K562 (cell line): ENCODE measurements around the gene SYDE1. TPM values are rescaled to one million over a fixed set of nuclear protein-coding genes. Genes with fewer than 3 reads are reported as not detected.

Experiments
- ATAC-seq: fragments of 200-7000 bp; cut with Tn5 transposase; 3 replicates; pipeline ENCODE4 v1.9.1; 2020; ENCODE audit warnings: moderate library complexity
- BruUV-seq: library from RNA; stranded (reverse); fragments of 400-500 nt; replicated peaks from 2 replicates; lab custom pipeline; 2021; lab: Mats Ljungman, UMichigan
- CTCF ChIA-PET: fragments of 300-600 bp; formaldehyde crosslinking; extraction: SDS; loops from one replicate; lab custom pipeline; 2021; ENCODE audit warnings: low intra/inter-chr PET ratio; lab: Yijun Ruan, JAX
- POLR2A ChIA-PET: fragments of 300-600, 350-650 bp; sonication (Branson Sonifier 250); formaldehyde crosslinking; extraction: SDS; loops from one replicate; lab custom pipeline; 2021; ENCODE audit warnings: antibody characterized with exemption, inconsistent platforms; lab: Yijun Ruan, JAX
- DNase-seq, 4 experiments: peaks; one replicate each; pipeline versions ENCODE4 v3.0.0 to v3.0.0-alpha.2; 2011 to 2018; ENCODE audit warnings: low spot score in 3 of 4, mixed read lengths in 3 of 4; ENCODE audit errors: extremely low read depth in 1 of 4
- FAIRE-seq: peaks from 2 replicates; lab custom pipeline; 2011; peaks lifted over from hg19 to GRCh38; lab: Jason Lieb, UNC
- H2AFZ ChIP-seq: 2 replicates; pipeline ENCODE4 v1.6.0; 2011; ENCODE audit warnings: low read depth, low read length, control low read depth, inconsistent platforms
- H3K27ac ChIP-seq: fragments of 200-600 bp; 3 replicates; pipeline ENCODE4 v1.8.0; 2011; ENCODE audit warnings: low read depth, mild to moderate bottlenecking, control low read depth, inconsistent platforms, low read length, moderate library complexity, mixed read lengths; ENCODE audit errors: extremely low read depth
- H3K27me3 ChIP-seq, 2 experiments: fragments of 300-600 bp in 1 of 2; 2 replicates in 1 of 2; 3 replicates in 1 of 2; pipeline versions ENCODE4 v1.6.0 to v1.8.0; 2011; ENCODE audit warnings: inconsistent platforms in 2 of 2, low read length in 2 of 2, mild to moderate bottlenecking in 1 of 2, mixed read lengths in 1 of 2, moderate library complexity in 1 of 2; ENCODE audit not compliant: control insufficient read depth in 2 of 2, insufficient read depth in 2 of 2
- H3K36me3 ChIP-seq: fragments of 300-600 bp; 3 replicates; pipeline ENCODE4 v1.8.0; 2011; ENCODE audit warnings: mild to moderate bottlenecking, low read length, inconsistent platforms; ENCODE audit not compliant: control insufficient read depth, insufficient read depth
- H3K4me1 ChIP-seq, 2 experiments: fragments of 200-600 bp in 1 of 2; replicated peaks in 1 of 2; 2 replicates in 1 of 2; 3 replicates in 1 of 2; pipeline versions ENCODE4 v1.5.1 to v1.8.0; 2011; ENCODE audit warnings: inconsistent platforms in 2 of 2, low read length in 2 of 2, mild to moderate bottlenecking in 1 of 2, mixed read lengths in 1 of 2, moderate library complexity in 1 of 2; ENCODE audit not compliant: control insufficient read depth in 2 of 2, insufficient read depth in 2 of 2
- H3K4me2 ChIP-seq: 2 replicates; pipeline ENCODE4 v1.6.1; 2011; ENCODE audit warnings: low read length, control low read depth, inconsistent platforms, mixed read lengths; ENCODE audit not compliant: insufficient read depth
- H3K4me3 ChIP-seq: fragments of 200-600 bp; sonication (generic), shearing (Covaris generic); 2 replicates; pipeline ENCODE4 v1.5.1; 2016; ENCODE audit warnings: control low read depth, inconsistent platforms
- H3K79me2 ChIP-seq: fragments of 200-600 bp; 3 replicates; pipeline ENCODE4 v1.8.0; 2011; ENCODE audit warnings: low read length, inconsistent platforms; ENCODE audit not compliant: control insufficient read depth, insufficient read depth
- H3K9ac ChIP-seq, 2 experiments: 2 replicates each; pipeline versions ENCODE4 v1.6.0 to v1.6.1; 2011; ENCODE audit warnings: low read depth in 2 of 2, low read length in 2 of 2, control low read depth in 1 of 2, inconsistent platforms in 1 of 2, mild to moderate bottlenecking in 1 of 2, mixed read lengths in 1 of 2; ENCODE audit not compliant: insufficient read depth in 1 of 2
- H3K9me1 ChIP-seq: one replicate; pipeline ENCODE4 v1.6.0; 2011; ENCODE audit warnings: inconsistent platforms, mild to moderate bottlenecking, low read length, moderate library complexity; ENCODE audit not compliant: control insufficient read depth, insufficient read depth
- H3K9me3 ChIP-seq: replicated peaks from 2 replicates; pipeline ENCODE4 v1.5.1; 2011; ENCODE audit warnings: low read depth, low read length, inconsistent platforms; ENCODE audit not compliant: control insufficient read depth, insufficient read depth
- H4K20me1 ChIP-seq: replicated peaks from 2 replicates; pipeline ENCODE4 v1.6.1; 2011; ENCODE audit warnings: low read length, inconsistent platforms, mixed read lengths; ENCODE audit not compliant: control insufficient read depth, insufficient read depth
- ZNF263 ChIP-seq: sonication (generic); formaldehyde crosslinking; IDR thresholded peaks from 2 replicates; pipeline ENCODE4 v1.8.0; 2022; ENCODE audit warnings: mild to moderate bottlenecking, missing genetic modification reagents, borderline replicate concordance
- WGBS: fragments of 100-300 bp; shearing (Covaris generic); methylation state at CpG from one replicate; pipeline ENCODE4 v1.1.6; 2016; ENCODE audit warnings: low coverage, mixed read lengths; ENCODE audit not compliant: insufficient coverage; ENCODE audit errors: missing lambda C conversion rate; 5-methylcytosine and 5-hydroxymethylcytosine counted together
- in situ Hi-C: fragments of 300-500 bp; cut with MboI; formaldehyde crosslinking; loops from 4 replicates; pipeline ENCODE4 v1.15.0; 2018; ENCODE audit warnings: inconsistent platforms, mixed read lengths
- intact Hi-C: fragments of 100-400 bp; cut with micrococcal nuclease; formaldehyde crosslinking; loops from 2 replicates; pipeline ENCODE4 v1.14.2; 2022
- polyA plus RNA-seq, 8 experiments: library from polyadenylated mRNA; depleted of rRNA in 4 of 8; stranded (reverse) in 5 of 8; unstranded in 3 of 8; fragments of >200 nt; fragmentation: Nextera tagmentation in 2 of 8; fragmentation: Illumina TruSeq in 1 of 8; extraction: Ambion mirVana in 2 of 8; extraction: Trizol in 1 of 8; gene quantifications; 2 replicates each; pipeline versions ENCODE4 v1.2.1 to v1.2.3, GENCODE V29; 2011 to 2014; ENCODE audit warnings: inconsistent platforms in 1 of 8, missing spikeins in 1 of 8
- total RNA-seq, 7 experiments: library from RNA; depleted of rRNA in 6 of 7; stranded (reverse); fragments of >200 nt in 6 of 7; fragmentation: Illumina TruSeq in 2 of 7; extraction: Trizol in 2 of 7; gene quantifications; 2 replicates each; pipeline versions ENCODE4 v1.2.1 to v1.2.3, GENCODE V29; 2011 to 2021; ENCODE audit warnings: low replicate concordance in 1 of 7
- TF ChIP-seq, protein P1 (sequence below), 2 experiments: fragments of 450-650 bp; conservative IDR thresholded peaks; 2 replicates each; pipeline ENCODE4 v1.6.1; 2017; ENCODE audit warnings: mild to moderate bottlenecking in 2 of 2, moderate library complexity in 2 of 2

The SYDE1 gene
- total and polyA plus RNA-seq, 9 of the 15 experiments (the other 6 are each of a cell fraction or from before 2014, with no cell fraction given): 0.04 TPM; not detected in 8

DNA sequence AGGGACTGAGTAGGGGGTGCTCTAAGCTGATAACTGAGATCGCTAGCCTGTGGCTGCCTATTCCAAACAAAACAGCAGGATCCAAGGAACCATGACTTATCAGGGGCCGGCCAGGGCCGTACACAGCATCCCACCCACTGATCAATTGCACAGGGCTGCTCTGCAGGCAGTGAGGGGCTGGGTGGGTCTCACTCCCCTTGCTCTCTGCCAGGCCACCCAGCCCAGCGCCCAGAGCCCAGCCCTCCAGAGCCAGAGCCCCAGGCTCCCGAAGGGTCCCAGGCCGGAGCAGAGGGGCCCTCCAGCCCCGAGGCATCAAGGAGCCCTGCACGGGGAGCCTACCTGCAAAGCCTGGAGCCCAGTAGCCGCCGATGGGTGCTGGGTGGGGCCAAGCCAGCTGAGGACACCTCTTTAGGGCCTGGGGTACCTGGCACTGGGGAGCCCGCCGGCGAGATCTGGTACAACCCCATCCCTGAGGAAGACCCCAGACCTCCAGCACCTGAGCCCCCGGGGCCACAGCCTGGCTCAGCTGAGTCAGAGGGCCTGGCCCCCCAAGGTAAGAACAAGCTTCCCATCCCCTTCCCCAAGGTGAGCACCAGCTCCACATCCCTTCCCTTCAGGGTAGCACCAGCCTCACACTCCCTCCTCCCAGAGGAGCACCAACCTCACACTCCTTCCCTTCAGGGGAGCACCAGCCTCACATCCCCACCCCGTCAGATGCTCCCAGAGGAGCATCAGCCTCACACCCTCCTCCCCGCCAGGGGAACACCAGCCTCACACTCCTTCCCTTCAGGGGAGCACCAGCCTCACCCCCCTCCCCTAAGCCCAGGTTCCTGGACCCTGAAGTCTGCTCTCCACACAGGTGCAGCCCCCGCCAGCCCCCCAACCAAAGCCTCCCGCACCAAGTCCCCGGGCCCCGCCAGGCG is 1.9 kb downstream of the SYDE1 start:
- TF ChIP-seq, protein P1, sequence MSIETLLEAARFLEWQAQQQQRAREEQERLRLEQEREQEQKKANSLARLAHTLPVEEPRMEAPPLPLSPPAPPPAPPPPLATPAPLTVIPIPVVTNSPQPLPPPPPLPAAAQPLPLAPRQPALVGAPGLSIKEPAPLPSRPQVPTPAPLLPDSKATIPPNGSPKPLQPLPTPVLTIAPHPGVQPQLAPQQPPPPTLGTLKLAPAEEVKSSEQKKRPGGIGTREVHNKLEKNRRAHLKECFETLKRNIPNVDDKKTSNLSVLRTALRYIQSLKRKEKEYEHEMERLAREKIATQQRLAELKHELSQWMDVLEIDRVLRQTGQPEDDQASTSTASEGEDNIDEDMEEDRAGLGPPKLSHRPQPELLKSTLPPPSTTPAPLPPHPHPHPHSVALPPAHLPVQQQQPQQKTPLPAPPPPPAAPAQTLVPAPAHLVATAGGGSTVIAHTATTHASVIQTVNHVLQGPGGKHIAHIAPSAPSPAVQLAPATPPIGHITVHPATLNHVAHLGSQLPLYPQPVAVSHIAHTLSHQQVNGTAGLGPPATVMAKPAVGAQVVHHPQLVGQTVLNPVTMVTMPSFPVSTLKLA (conservative IDR thresholded peaks at IDR 0.05): no peak
- TF ChIP-seq ZNF263 (CRISPR knock-in tag): peak; percentile 87
- FAIRE-seq: no peak
- BruUV-seq: no TSS peak
- ChIA-PET CTCF (interaction anchor here (0.6 kb wide), 1 partner anchor 66 kb away, joined by 3 read pairs; no protein-coding TSS in a partner anchor), POLR2A (interaction anchor here (0.6 to 0.8 kb wide), 2 partner anchors 16 to 632 kb away, joined by 3 to 4 read pairs; no protein-coding TSS in a partner anchor)
- Histone ChIP-seq H4K20me1 (no peaks in the 10 kb centered on the region), H3K4me1 (peaks cover 0 to 20% of the 10 kb centered on the region in 2 experiments; a peak in 2 of 5 replicates), H3K9ac (no peak overlapping the region), H3K27me3 (peaks cover 7 to 31% of the 10 kb centered on the region in 2 experiments; a peak in 3 of 5 replicates), H3K27ac (no peak overlapping the region), H2AFZ (no peak overlapping the region), H3K79me2 (no peaks in the 10 kb centered on the region), H3K36me3 (no peaks in the 10 kb centered on the region), H3K4me3 (no peak overlapping the region), H3K9me1 (no peaks in the 10 kb centered on the region), H3K4me2 (no peak overlapping the region), H3K9me3 (0 out of 2 replicates have a peak, but pooled peaks cover 3% of the 10 kb centered on the region)
- in situ Hi-C loops (no loop called here), intact Hi-C loops (no loop called here)
- no peak for DNase-seq
- ATAC-seq: no peak
- WGBS: under 1% methylated on average over 16 of the region's 21 CpGs
